AG09319 (cell line): ENCODE measurements around the gene OSBPL1A.
A peak's percentile ranks its signal among the peaks of the same experiment; 100 is the strongest.

Experiments
- DNase-seq: peaks from one replicate; pipeline ENCODE4 v3.0.0-alpha.2; 2010; ENCODE audit warnings: low read depth; ENCODE audit errors: extremely low read depth
- TF ChIP-seq, protein P1 (sequence below): IDR thresholded peaks from 2 replicates; pipeline ENCODE4 v1.5.1; 2011; ENCODE audit warnings: low read depth, mild to moderate bottlenecking, inconsistent platforms, low read length, moderate library complexity

The OSBPL1A gene

GRCh38 chr18:24397694-24398368 lies at the start of gene OSBPL1A:
OSBPL1A (minus strand) TSS chr18:24397824; CDS start chr18:24377533, 20,291 bp downstream.
- peak; percentile 74 for DNase-seq
- TF ChIP-seq, protein P1, sequence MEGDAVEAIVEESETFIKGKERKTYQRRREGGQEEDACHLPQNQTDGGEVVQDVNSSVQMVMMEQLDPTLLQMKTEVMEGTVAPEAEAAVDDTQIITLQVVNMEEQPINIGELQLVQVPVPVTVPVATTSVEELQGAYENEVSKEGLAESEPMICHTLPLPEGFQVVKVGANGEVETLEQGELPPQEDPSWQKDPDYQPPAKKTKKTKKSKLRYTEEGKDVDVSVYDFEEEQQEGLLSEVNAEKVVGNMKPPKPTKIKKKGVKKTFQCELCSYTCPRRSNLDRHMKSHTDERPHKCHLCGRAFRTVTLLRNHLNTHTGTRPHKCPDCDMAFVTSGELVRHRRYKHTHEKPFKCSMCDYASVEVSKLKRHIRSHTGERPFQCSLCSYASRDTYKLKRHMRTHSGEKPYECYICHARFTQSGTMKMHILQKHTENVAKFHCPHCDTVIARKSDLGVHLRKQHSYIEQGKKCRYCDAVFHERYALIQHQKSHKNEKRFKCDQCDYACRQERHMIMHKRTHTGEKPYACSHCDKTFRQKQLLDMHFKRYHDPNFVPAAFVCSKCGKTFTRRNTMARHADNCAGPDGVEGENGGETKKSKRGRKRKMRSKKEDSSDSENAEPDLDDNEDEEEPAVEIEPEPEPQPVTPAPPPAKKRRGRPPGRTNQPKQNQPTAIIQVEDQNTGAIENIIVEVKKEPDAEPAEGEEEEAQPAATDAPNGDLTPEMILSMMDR, result no peak

- TF ChIP-seq, protein P1, result no peak; the same call in none of the 2 replicates
Observed at GRCh38 chr18:24446953-24447538, 49.4 kb upstream of the OSBPL1A start.

GRCh38 chr18:24446453-24446852 lies 48.8 kb upstream of the OSBPL1A start:
- no peak for DNase-seq
- TF ChIP-seq, protein P1, result no peak

More at GRCh38 chr18:24446953-24447538, 49.4 kb upstream of the OSBPL1A start:
- no peak for DNase-seq

DNA sequence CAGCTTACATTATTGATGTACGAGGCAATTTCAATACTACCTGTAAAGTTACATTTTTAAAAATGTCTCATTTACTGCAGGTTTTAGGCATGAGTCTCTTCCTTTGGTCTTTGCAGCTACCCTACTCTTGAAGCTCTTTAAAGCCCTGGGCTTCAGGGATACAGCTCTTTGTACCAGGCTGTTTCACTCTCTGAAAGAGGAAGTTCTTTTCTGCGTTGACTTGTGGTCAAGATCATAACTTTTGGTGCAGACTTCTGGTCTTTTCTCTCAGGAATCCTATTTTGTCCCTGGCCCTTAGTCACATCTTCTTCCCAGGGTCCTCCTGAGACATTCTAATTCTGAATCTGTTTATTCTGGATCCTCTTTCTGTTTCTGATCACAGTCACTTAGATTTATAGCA lies 46.2 kb upstream of the OSBPL1A start:
- no peak for DNase-seq
- TF ChIP-seq, protein P1, result no peak

- no peak for DNase-seq
- TF ChIP-seq, protein P1, result no peak
Observed at GRCh38 chr18:24436939-24437338, 39.3 kb upstream of the OSBPL1A start.

- no peak for DNase-seq
- TF ChIP-seq, protein P1, result no peak
Observed at GRCh38 chr18:24432618-24433017, 35.0 kb upstream of the OSBPL1A start.

DNA sequence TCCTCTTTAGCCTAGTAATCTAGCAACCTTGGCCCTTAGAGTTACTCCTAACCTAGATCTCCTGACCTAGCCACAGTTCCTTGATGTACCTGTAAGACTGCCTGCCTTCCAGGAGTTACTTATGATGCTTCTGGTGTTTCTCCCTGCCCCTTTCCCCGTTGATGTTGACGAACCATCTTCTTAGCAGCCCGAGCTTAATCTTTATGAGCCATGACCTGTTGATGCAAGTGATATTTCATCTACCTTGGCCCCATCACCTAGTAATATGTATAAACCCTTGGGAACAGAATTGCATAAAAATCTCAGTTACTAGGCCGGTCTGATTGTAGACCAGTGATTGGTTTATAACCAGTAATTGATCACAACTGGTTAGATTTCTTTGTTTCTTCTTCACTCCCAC lies 31.6 kb upstream of the OSBPL1A start:
- DNase-seq, result no peak
- TF ChIP-seq, protein P1, result no peak
